Liver (tissue), 3 donors: Measurements from ENCODE around the gene CASZ1.

ENCODE experiments used
- EGR1 ChIP-seq, 2 donors: IDR thresholded peaks; 2 replicates each; pipeline ENCODE4 v1.6.1; 2016 to 2018; ENCODE audit warnings: antibody characterized with exemption in 2 of 2, low read depth in 2 of 2
- SP1 ChIP-seq: IDR thresholded peaks from 2 replicates; pipeline ENCODE4 v1.6.1; 2018; ENCODE audit warnings: antibody characterized with exemption, mild to moderate bottlenecking
- TAF1 ChIP-seq: conservative IDR thresholded peaks from 2 replicates; pipeline ENCODE4 v1.6.1; 2016; ENCODE audit warnings: antibody characterized with exemption, mild to moderate bottlenecking
- TF ChIP-seq, protein P1 (sequence below): IDR thresholded peaks from 2 replicates; pipeline ENCODE4 v1.6.1; 2016; ENCODE audit warnings: antibody characterized with exemption
- TF ChIP-seq, protein P2 (sequence below): fragments of 150-350 bp; IDR thresholded peaks from 2 replicates; pipeline ENCODE4 v1.5.1; 2017; ENCODE audit warnings: improper control_type of control experiment, low read depth, low read length; ENCODE audit not compliant: missing input control
- TF ChIP-seq, protein P3 (sequence below): IDR thresholded peaks from 2 replicates; pipeline ENCODE4 v1.6.1; 2016; ENCODE audit warnings: antibody characterized with exemption
- donor health status: healthy.
- donor health status: healthy.

DNA sequence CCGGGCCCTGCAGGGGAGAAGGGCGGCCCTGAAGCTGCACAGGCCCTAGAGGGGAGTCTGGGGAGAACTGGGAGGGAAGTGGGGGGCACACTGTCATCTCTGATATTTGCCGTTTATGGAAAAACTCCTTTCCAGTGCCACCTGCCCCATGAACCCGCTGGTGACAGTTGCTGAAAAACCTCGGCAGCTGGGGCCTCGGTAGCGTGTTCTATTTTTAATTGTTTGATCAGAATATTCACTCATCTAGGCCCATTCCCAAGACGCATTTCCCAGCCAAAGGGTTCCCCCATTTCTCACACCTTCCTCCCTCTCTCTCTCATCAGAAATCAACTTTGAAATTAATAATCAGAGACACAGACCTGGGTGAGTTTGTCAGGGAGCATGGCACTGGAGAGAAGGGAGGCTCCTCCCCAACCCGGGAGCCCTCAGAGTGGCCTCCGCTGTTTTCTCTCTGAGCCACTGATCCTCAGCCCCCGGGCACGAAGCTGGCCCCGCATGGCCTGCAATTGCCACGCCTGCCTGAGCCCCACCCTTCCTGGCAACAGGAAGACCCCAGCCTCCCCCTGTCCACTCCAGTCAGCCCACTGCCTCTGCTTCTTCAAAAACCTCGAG lies 111.1 kb downstream of the CASZ1 start:
- TF ChIP-seq EGR1 (IDR thresholded peaks at IDR 0.05; ENCODE audit: low read depth in 2 of 2) = no peak
- TF ChIP-seq, protein P1, sequence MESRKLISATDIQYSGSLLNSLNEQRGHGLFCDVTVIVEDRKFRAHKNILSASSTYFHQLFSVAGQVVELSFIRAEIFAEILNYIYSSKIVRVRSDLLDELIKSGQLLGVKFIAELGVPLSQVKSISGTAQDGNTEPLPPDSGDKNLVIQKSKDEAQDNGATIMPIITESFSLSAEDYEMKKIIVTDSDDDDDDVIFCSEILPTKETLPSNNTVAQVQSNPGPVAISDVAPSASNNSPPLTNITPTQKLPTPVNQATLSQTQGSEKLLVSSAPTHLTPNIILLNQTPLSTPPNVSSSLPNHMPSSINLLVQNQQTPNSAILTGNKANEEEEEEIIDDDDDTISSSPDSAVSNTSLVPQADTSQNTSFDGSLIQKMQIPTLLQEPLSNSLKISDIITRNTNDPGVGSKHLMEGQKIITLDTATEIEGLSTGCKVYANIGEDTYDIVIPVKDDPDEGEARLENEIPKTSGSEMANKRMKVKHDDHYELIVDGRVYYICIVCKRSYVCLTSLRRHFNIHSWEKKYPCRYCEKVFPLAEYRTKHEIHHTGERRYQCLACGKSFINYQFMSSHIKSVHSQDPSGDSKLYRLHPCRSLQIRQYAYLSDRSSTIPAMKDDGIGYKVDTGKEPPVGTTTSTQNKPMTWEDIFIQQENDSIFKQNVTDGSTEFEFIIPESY = no peak
- TF ChIP-seq, protein P2, sequence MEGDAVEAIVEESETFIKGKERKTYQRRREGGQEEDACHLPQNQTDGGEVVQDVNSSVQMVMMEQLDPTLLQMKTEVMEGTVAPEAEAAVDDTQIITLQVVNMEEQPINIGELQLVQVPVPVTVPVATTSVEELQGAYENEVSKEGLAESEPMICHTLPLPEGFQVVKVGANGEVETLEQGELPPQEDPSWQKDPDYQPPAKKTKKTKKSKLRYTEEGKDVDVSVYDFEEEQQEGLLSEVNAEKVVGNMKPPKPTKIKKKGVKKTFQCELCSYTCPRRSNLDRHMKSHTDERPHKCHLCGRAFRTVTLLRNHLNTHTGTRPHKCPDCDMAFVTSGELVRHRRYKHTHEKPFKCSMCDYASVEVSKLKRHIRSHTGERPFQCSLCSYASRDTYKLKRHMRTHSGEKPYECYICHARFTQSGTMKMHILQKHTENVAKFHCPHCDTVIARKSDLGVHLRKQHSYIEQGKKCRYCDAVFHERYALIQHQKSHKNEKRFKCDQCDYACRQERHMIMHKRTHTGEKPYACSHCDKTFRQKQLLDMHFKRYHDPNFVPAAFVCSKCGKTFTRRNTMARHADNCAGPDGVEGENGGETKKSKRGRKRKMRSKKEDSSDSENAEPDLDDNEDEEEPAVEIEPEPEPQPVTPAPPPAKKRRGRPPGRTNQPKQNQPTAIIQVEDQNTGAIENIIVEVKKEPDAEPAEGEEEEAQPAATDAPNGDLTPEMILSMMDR = no peak
- TF ChIP-seq, protein P3, sequence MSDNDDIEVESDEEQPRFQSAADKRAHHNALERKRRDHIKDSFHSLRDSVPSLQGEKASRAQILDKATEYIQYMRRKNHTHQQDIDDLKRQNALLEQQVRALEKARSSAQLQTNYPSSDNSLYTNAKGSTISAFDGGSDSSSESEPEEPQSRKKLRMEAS = no peak
- TF ChIP-seq TAF1 = no peak
- TF ChIP-seq SP1 = no peak
